Measurements from ENCODE around the gene RIOX2. TPM values are rescaled to one million over a fixed set of nuclear protein-coding genes. Genes with fewer than 3 reads are reported as not detected.

RIOX2 gene
- total and polyA plus RNA-seq, 2 of the 13 experiments (the other 11 are each of a cell fraction or from before 2014, with no cell fraction given), result 19.9 to 43.3 TPM

GRCh38 chr3:98010194-98010882, 38.1 kb upstream of the RIOX2 start (continued):
- no peak for TF ChIP-seq ZNF124 (CRISPR knock-in tag; IDR thresholded peaks at IDR 0.05)
- no peak for TF ChIP-seq ZNF567 (CRISPR knock-in tag; IDR thresholded peaks at IDR 0.05; ENCODE audit: borderline replicate concordance)
- no peak for TF ChIP-seq ZNF562 (CRISPR knock-in tag; IDR thresholded peaks at IDR 0.05; ENCODE audit: borderline replicate concordance)
- TF ChIP-seq TBX2 (CRISPR knock-in tag; IDR thresholded peaks at IDR 0.05; ENCODE audit: borderline replicate concordance), result peak; percentile 86
- no peak for TF ChIP-seq TBL1XR1 (IDR thresholded peaks at IDR 0.05; ENCODE audit: borderline replicate concordance, low read length, partially characterized antibody)
- no peak for TF ChIP-seq FOXP1 (IDR thresholded peaks at IDR 0.05)
- peak; percentile 43; the same call in 1 of the 2 replicates for TF ChIP-seq FOXP1 (CRISPR knock-in tag; IDR thresholded peaks at IDR 0.05)
- no peak for TF ChIP-seq NR0B2 (CRISPR knock-in tag; IDR thresholded peaks at IDR 0.05)
- peak; percentile 28; the same call in 1 of the 2 replicates for TF ChIP-seq SPEN (CRISPR knock-in tag; IDR thresholded peaks at IDR 0.05; ENCODE audit: low read depth)
- 0 out of 2 replicates have a peak, but pooled peaks have one; percentile 32 for TF ChIP-seq ZBTB20 (CRISPR knock-in tag; IDR thresholded peaks at IDR 0.05; ENCODE audit: borderline replicate concordance, low read depth)
- TF ChIP-seq, protein P1, sequence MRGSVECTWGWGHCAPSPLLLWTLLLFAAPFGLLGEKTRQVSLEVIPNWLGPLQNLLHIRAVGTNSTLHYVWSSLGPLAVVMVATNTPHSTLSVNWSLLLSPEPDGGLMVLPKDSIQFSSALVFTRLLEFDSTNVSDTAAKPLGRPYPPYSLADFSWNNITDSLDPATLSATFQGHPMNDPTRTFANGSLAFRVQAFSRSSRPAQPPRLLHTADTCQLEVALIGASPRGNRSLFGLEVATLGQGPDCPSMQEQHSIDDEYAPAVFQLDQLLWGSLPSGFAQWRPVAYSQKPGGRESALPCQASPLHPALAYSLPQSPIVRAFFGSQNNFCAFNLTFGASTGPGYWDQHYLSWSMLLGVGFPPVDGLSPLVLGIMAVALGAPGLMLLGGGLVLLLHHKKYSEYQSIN (CRISPR knock-in tag; IDR thresholded peaks at IDR 0.05; ENCODE audit: borderline replicate concordance), result no peak
- no peak for TF ChIP-seq ZNF354B (CRISPR knock-in tag; IDR thresholded peaks at IDR 0.05)
- TF ChIP-seq, protein P2, sequence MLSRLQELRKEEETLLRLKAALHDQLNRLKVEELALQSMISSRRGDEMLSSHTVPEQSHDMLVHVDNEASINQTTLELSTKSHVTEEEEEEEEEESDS (CRISPR knock-in tag; IDR thresholded peaks at IDR 0.05; ENCODE audit: borderline replicate concordance), result no peak
- peak; percentile 81 for TF ChIP-seq ZNF503 (CRISPR knock-in tag; IDR thresholded peaks at IDR 0.05)
- TF ChIP-seq GTF3A (CRISPR knock-in tag; conservative IDR thresholded peaks at IDR 0.05), result no peak
- no peak for TF ChIP-seq ZFP36 (IDR thresholded peaks at IDR 0.05; ENCODE audit: borderline replicate concordance, low read depth, low read length, partially characterized antibody)
- TF ChIP-seq PRDM15 (CRISPR knock-in tag; IDR thresholded peaks at IDR 0.05), result no peak

Measured in HepG2 (cell line).